D721Med (cell line): ENCODE data around the gene AQR.
A peak's percentile ranks its signal among the peaks of the same experiment; 100 is the strongest.
"Not testable (repeated sequence)": the region's sequence is repeated elsewhere in the genome, so short reads cannot be mapped to it uniquely, and the experiment has no call there.

Source experiments
- DNase-seq: peaks from one replicate; pipeline ENCODE4 v3.0.0; 2011; ENCODE audit warnings: low spot score; ENCODE audit not compliant: insufficient read length
- FAIRE-seq: peaks from 2 replicates; lab custom pipeline; 2011; peaks lifted over from hg19 to GRCh38; lab: Jason Lieb, UNC
- CTCF ChIP-seq: IDR thresholded peaks from 2 replicates; pipeline ENCODE4 v1.5.1; 2012; ENCODE audit warnings: mild to moderate bottlenecking, control low read depth; ENCODE audit not compliant: insufficient read depth; ENCODE audit errors: missing control alignments

The AQR gene

GRCh38 chr15:34964277-34964676, 5.3 kb downstream of the AQR start:
- FAIRE-seq: no peak
- TF ChIP-seq CTCF: no peak

GRCh38 chr15:34953851-34954250, 15.7 kb downstream of the AQR start:
- FAIRE-seq (no peak), DNase-seq (no peak)
- no peak for TF ChIP-seq CTCF

More at GRCh38 chr15:34964277-34964676, 5.3 kb downstream of the AQR start:
- no peak for DNase-seq

GRCh38 chr15:34952481-34952880, 17.1 kb downstream of the AQR start:
- TF ChIP-seq CTCF: no peak
- DNase-seq (no peak), FAIRE-seq (no peak)

GRCh38 chr15:34951993-34952392, 17.5 kb downstream of the AQR start:
- no peak for TF ChIP-seq CTCF
- no peak for FAIRE-seq
- no peak for DNase-seq

GRCh38 chr15:34944936-34945335, 24.6 kb downstream of the AQR start:
- DNase-seq (no peak), FAIRE-seq (no peak)
- no peak for TF ChIP-seq CTCF

- TF ChIP-seq CTCF: no peak
- FAIRE-seq: no peak
Observed at GRCh38 chr15:34943711-34944110, 25.8 kb downstream of the AQR start.

GRCh38 chr15:34943264-34943663, 26.3 kb downstream of the AQR start:
- FAIRE-seq, DNase-seq: not testable (repeated sequence)

More at GRCh38 chr15:34943711-34944110, 25.8 kb downstream of the AQR start:
- DNase-seq: no peak

GRCh38 chr15:34942363-34942762, 27.2 kb downstream of the AQR start:
- no peak for DNase-seq
- TF ChIP-seq CTCF: no peak
- FAIRE-seq: peak; percentile 35
